Choroid plexus epithelial cell (primary cell): ENCODE results near the gene ABI2.
A peak's percentile ranks its signal among the peaks of the same experiment; 100 is the strongest.
"Not testable (repeated sequence)": the region's sequence is repeated elsewhere in the genome, so short reads cannot be mapped to it uniquely, and the experiment has no call there.

Experiments used
- DNase-seq: peaks from one replicate; pipeline ENCODE4 v3.0.0-alpha.2; 2010; ENCODE audit warnings: low read depth
- H3K4me3 ChIP-seq: 2 replicates; pipeline ENCODE4 v1.5.1; 2011; ENCODE audit warnings: low read depth, mild to moderate bottlenecking, control low read depth, low read length, moderate library complexity
- CTCF ChIP-seq: conservative IDR thresholded peaks from 2 replicates; pipeline ENCODE4 v1.5.1; 2011; ENCODE audit warnings: low read depth, mild to moderate bottlenecking, control low read depth, inconsistent platforms, low read length, moderate library complexity

The ABI2 gene

GRCh38 chr2:203427061-203427460 lies 98.9 kb downstream of the ABI2 start:
- DNase-seq, result no peak
- no peak overlapping the region for H3K4me3 ChIP-seq
- TF ChIP-seq CTCF, result no peak

- not testable (repeated sequence) for H3K4me3 ChIP-seq, DNase-seq
Observed at GRCh38 chr2:203429643-203430042, 101.4 kb downstream of the ABI2 start.

GRCh38 chr2:203431391-203432185 lies 103.4 kb downstream of the ABI2 start:
- DNase-seq, result peak; percentile 36
- H3K4me3 ChIP-seq, result no peak overlapping the region
- TF ChIP-seq CTCF, result no peak

- no peak for DNase-seq
- TF ChIP-seq CTCF, result no peak
Observed at GRCh38 chr2:203432811-203433210, 104.6 kb downstream of the ABI2 start.

GRCh38 chr2:203436496-203436895 lies 108.3 kb downstream of the ABI2 start:
- no peak for DNase-seq
- H3K4me3 ChIP-seq, result no peak overlapping the region
- TF ChIP-seq CTCF, result no peak

More at GRCh38 chr2:203432811-203433210, 104.6 kb downstream of the ABI2 start:
- H3K4me3 ChIP-seq, result no peak overlapping the region

- H3K4me3 ChIP-seq, result no peak overlapping the region
- no peak for DNase-seq
- TF ChIP-seq CTCF, result no peak
Observed at GRCh38 chr2:203437511-203437910, 109.3 kb downstream of the ABI2 start.

GRCh38 chr2:203438528-203438927 lies 110.3 kb downstream of the ABI2 start:
- TF ChIP-seq CTCF, result no peak
- no peak overlapping the region for H3K4me3 ChIP-seq
- DNase-seq, result peak; percentile 27
